ENCODE data around the gene PIRT. TPM values are rescaled to one million over a fixed set of nuclear protein-coding genes. Genes with fewer than 3 reads are reported as not detected.

Gene PIRT
- polyA plus RNA-seq, 3 donors, result not detected

DNA sequence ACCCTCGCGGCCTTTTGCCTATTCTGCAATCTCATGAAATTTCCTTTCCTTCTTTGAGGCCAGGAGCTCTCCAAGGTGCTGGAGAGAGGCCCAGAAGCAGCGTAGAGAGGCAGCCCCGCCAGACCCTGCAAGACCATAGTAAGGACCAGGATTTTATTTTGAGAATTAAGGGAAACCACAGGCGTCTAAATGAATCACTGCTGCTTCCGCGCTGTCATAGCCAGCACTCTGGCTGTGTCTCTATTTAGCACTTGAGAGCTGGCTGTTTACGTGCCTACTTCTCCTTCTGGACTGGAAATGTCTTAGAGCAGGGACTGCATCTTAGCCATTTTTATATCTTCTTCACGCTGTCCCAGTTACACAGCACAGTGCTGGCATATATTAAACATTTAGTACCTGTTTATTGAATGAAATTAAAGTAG, 37.6 kb upstream of the PIRT start:
- Histone ChIP-seq H3K9me3 (replicated peaks in 1 of 2; ENCODE audit: control insufficient read depth in 1 of 2, insufficient read depth in 1 of 2, low read length in 2 of 2) (no peaks in the 10 kb centered on the region), H3K36me3 (replicated peaks in 1 of 2; ENCODE audit: control insufficient read depth in 1 of 2, insufficient read depth in 2 of 2, low read length in 2 of 2) (no peaks in the 10 kb centered on the region), H2AFZ (ENCODE audit: insufficient read depth, low read depth, low read length, poor library complexity, severe bottlenecking) (no peak overlapping the region), H3K79me2 (ENCODE audit: insufficient read depth, low read length) (no peaks in the 10 kb centered on the region), H3K27me3 (ENCODE audit: control insufficient read depth in 2 of 2, insufficient read depth in 2 of 2, low read length in 2 of 2) (no peaks in the 10 kb centered on the region), H3K4me2 (replicated peaks; ENCODE audit: extremely low read depth, low read length, poor library complexity, severe bottlenecking) (no peak overlapping the region), H3K4me3 (replicated peaks in 1 of 3; ENCODE audit: low read depth in 2 of 3, low read length in 3 of 3) (no peak overlapping the region), H3K27ac (ENCODE audit: low read depth in 1 of 2, low read length in 2 of 2) (no peak overlapping the region), H4K20me1 (ENCODE audit: insufficient read depth, low read length) (no peaks in the 10 kb centered on the region), H3K4me1 (ENCODE audit: control insufficient read depth in 1 of 2, insufficient read depth in 2 of 2, low read length in 2 of 2) (no peaks in the 10 kb centered on the region), H3K9ac (ENCODE audit: insufficient read depth, low read length, poor library complexity, severe bottlenecking) (no peak overlapping the region)
- H3K4me1 Mint-ChIP-seq, result peaks cover 12% of the 10 kb centered on the region
- intact Hi-C loops (cut with micrococcal nuclease), result no loop called here
- no peak for DNase-seq
- no peak for TF ChIP-seq CTCF (IDR thresholded peaks at IDR 0.05)
- no peak overlapping the region for H3K27ac Mint-ChIP-seq
- no peak overlapping the region for H3K4me3 Mint-ChIP-seq
- no peaks in the 10 kb centered on the region for H3K36me3 Mint-ChIP-seq
- peaks cover 0 to 2% (median 0%) of the 10 kb centered on the region in 7 donors for H3K9me3 Mint-ChIP-seq
- 3% methylated on average over 8 of the region's 9 CpGs for WGBS (ENCODE audit: insufficient coverage)
- peaks cover 0 to 5% (median 0%) of the 10 kb centered on the region in 3 donors for H3K27me3 Mint-ChIP-seq (ENCODE audit: low read depth in 3 of 3)

- intact Hi-C loops (cut with micrococcal nuclease), result no loop called here
These were observed 34.0 kb upstream of the PIRT start for GRCh38 chr17:10871914-10872313.

More at GRCh38 chr17:10871914-10872313, 34.0 kb upstream of the PIRT start:
- DNase-seq, result no peak
- peaks cover 0 to 3% (median 3%) of the 10 kb centered on the region in 7 donors for H3K9me3 Mint-ChIP-seq
- no peak overlapping the region for H3K4me3 Mint-ChIP-seq
- Histone ChIP-seq H3K79me2 (ENCODE audit: insufficient read depth, low read length) (no peaks in the 10 kb centered on the region), H3K27me3 (ENCODE audit: control insufficient read depth in 2 of 2, insufficient read depth in 2 of 2, low read length in 2 of 2) (no peaks in the 10 kb centered on the region), H3K36me3 (replicated peaks in 1 of 2; ENCODE audit: control insufficient read depth in 1 of 2, insufficient read depth in 2 of 2, low read length in 2 of 2) (no peaks in the 10 kb centered on the region), H3K9ac (ENCODE audit: insufficient read depth, low read length, poor library complexity, severe bottlenecking) (no peak overlapping the region), H3K27ac (ENCODE audit: low read depth in 1 of 2, low read length in 2 of 2) (no peak overlapping the region), H4K20me1 (ENCODE audit: insufficient read depth, low read length) (no peaks in the 10 kb centered on the region), H3K9me3 (replicated peaks in 1 of 2; ENCODE audit: control insufficient read depth in 1 of 2, insufficient read depth in 1 of 2, low read length in 2 of 2) (no peaks in the 10 kb centered on the region), H3K4me2 (replicated peaks; ENCODE audit: extremely low read depth, low read length, poor library complexity, severe bottlenecking) (no peak overlapping the region), H3K4me1 (ENCODE audit: control insufficient read depth in 1 of 2, insufficient read depth in 2 of 2, low read length in 2 of 2) (no peaks in the 10 kb centered on the region), H2AFZ (ENCODE audit: insufficient read depth, low read depth, low read length, poor library complexity, severe bottlenecking) (no peak overlapping the region), H3K4me3 (replicated peaks in 1 of 3; ENCODE audit: low read depth in 2 of 3, low read length in 3 of 3) (no peak overlapping the region)
- no peaks in the 10 kb centered on the region for H3K36me3 Mint-ChIP-seq
- H3K27ac Mint-ChIP-seq, result no peak overlapping the region
- WGBS (ENCODE audit: insufficient coverage), result 40% methylated on average over 4 of the region's 5 CpGs
- H3K27me3 Mint-ChIP-seq (ENCODE audit: low read depth in 3 of 3), result peaks cover 0 to 5% (median 0%) of the 10 kb centered on the region in 3 donors
- TF ChIP-seq CTCF (IDR thresholded peaks at IDR 0.05), result no peak
- H3K4me1 Mint-ChIP-seq, result peaks cover 12% of the 10 kb centered on the region

All from CD14-positive monocyte (primary cell).